RWPE1 (cell line): ENCODE measurements around the gene CREM.

Experiments used
- CTCF ChIA-PET: fragments of 350-600 bp; sonication (Branson Sonifier 250); formaldehyde crosslinking; extraction: SDS; loops from one replicate; lab custom pipeline; 2021; lab: Yijun Ruan, JAX
- POLR2A ChIA-PET: fragments of 400-600 bp; formaldehyde crosslinking; extraction: SDS; loops from one replicate; lab custom pipeline; 2020; ENCODE audit warnings: antibody characterized with exemption; ENCODE audit not compliant: low non-redundant PET; lab: Yijun Ruan, JAX
- DNase-seq: peaks from one replicate; pipeline ENCODE4 v3.0.0; 2012; ENCODE audit warnings: low spot score
- H3K27ac ChIP-seq: fragments of 450-650 bp; 2 replicates; pipeline ENCODE4 v1.5.1; 2017
- TF ChIP-seq, protein P1 (sequence below): fragments of 450-650 bp; conservative IDR thresholded peaks from 2 replicates; pipeline ENCODE4 v1.5.1; 2017; ENCODE audit warnings: low read depth, mild to moderate bottlenecking

The CREM gene

DNA sequence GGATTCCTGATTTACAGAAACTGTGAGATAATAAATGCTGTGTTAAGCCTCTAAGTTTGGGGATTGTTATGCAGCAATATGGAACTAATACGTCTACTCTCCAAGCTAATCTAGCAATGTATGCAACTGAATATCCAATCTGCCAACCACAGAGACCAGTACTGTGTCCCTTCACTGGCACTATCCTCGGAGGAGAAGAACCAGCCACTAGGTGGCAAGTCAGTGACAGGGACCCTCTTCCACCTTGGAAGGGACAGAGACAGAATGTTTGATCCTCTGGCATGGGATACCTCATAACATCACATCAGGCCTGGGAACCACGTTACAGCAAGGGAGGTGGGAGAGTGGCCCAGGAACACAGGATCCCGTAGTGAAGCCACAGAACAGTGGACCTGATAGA lies 96.4 kb downstream of the CREM start:
- ChIA-PET CTCF (no interaction called here), POLR2A (no interaction called here)
- TF ChIP-seq, protein P1, sequence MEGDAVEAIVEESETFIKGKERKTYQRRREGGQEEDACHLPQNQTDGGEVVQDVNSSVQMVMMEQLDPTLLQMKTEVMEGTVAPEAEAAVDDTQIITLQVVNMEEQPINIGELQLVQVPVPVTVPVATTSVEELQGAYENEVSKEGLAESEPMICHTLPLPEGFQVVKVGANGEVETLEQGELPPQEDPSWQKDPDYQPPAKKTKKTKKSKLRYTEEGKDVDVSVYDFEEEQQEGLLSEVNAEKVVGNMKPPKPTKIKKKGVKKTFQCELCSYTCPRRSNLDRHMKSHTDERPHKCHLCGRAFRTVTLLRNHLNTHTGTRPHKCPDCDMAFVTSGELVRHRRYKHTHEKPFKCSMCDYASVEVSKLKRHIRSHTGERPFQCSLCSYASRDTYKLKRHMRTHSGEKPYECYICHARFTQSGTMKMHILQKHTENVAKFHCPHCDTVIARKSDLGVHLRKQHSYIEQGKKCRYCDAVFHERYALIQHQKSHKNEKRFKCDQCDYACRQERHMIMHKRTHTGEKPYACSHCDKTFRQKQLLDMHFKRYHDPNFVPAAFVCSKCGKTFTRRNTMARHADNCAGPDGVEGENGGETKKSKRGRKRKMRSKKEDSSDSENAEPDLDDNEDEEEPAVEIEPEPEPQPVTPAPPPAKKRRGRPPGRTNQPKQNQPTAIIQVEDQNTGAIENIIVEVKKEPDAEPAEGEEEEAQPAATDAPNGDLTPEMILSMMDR: no peak
- no peak overlapping the region for H3K27ac ChIP-seq
- DNase-seq: no peak

DNA sequence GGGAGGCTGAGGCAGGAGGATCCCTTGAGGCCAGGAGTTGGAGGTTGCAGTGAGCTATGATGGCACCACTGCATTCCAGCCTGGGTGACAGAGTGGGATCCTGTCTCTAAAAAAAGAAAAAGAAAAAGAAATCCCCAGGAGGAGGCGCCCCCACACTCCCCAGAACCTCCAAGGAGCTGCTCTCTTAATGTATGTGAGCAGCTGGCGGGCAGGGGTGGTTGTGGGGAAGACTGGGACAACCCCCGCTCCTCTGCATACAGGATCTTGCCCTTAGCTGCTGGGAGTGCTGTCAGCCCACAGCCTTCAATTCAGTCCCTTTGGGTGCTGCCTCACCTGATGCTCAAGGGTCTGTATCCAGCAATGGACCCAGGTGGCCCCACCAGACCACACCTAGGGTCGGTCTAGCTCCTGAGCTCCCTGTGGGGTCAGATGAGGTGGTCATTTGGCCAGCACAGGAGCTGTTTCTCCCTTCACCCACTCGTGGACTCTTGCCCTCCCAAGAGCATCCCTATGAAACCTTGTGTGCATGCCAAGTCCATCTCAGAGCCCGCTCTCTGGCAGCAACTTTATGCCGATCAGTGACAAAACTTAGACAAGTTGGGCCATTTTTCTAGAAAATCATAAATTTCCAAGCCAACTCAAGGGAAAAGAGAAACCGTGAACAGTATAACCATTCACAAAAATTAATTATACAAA lies 97.5 kb downstream of the CREM start:
- TF ChIP-seq, protein P1: no peak
- DNase-seq: no peak
- ChIA-PET POLR2A (no interaction called here), CTCF (interaction anchor here (1.0 kb wide), 1 partner anchor 33 kb away, joined by 3 read pairs; no protein-coding TSS in a partner anchor)
- no peak overlapping the region for H3K27ac ChIP-seq

DNA sequence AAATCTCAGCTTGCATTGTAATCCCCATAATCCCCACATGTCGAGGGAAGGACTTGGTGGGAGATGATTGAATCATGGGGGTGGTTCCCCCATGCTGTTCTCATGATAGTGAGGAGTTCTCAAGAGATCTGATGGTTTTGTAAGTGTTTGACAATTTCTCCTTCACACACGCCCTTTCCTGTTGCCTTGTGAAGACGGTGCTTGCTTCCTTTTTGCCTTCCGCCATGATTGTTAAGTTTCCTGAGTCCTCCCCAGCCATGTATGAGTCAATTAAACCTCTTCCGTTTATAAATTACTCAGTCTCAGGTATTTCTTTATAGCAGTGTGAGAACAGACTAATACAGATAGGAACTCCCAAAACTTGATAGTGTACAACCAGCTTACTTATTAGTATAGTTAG lies 98.6 kb downstream of the CREM start:
- ChIA-PET POLR2A (no interaction called here), CTCF (interaction anchor here (0.6 kb wide), 1 partner anchor 29 kb away, joined by 3 read pairs; no protein-coding TSS in a partner anchor)
- no peak overlapping the region for H3K27ac ChIP-seq
- TF ChIP-seq, protein P1: no peak
- DNase-seq: no peak

- no peak overlapping the region for H3K27ac ChIP-seq
- no peak for DNase-seq
- ChIA-PET CTCF (interaction anchor here (0.6 kb wide), 1 partner anchor 46 kb away, joined by 4 read pairs; no protein-coding TSS in a partner anchor), POLR2A (no interaction called here)
- TF ChIP-seq, protein P1: no peak
These were observed 99.9 kb downstream of the CREM start for GRCh38 chr10:35226507-35226906.

- POLR2A ChIA-PET: no interaction called here
- TF ChIP-seq, protein P1: no peak
- no peak for DNase-seq
- no peak overlapping the region for H3K27ac ChIP-seq
- CTCF ChIA-PET: interaction anchor here (0.6 kb wide), 1 partner anchor 101 kb away, joined by 4 read pairs; no protein-coding TSS in a partner anchor
These were observed 101.4 kb downstream of the CREM start for GRCh38 chr10:35228058-35228457.

GRCh38 chr10:35231646-35232045 lies 105.0 kb downstream of the CREM start:
- no peak overlapping the region for H3K27ac ChIP-seq
- CTCF ChIA-PET: no interaction called here
- POLR2A ChIA-PET: no interaction called here
- no peak for DNase-seq
- TF ChIP-seq, protein P1: no peak
